Measurements from ENCODE around the gene BCL6. TPM values are rescaled to one million over a fixed set of nuclear protein-coding genes. Genes with fewer than 3 reads are reported as not detected.

BCL6 gene
- total RNA-seq, 2 experiments from 2014 or later: 65.6 to 256 TPM

DNA sequence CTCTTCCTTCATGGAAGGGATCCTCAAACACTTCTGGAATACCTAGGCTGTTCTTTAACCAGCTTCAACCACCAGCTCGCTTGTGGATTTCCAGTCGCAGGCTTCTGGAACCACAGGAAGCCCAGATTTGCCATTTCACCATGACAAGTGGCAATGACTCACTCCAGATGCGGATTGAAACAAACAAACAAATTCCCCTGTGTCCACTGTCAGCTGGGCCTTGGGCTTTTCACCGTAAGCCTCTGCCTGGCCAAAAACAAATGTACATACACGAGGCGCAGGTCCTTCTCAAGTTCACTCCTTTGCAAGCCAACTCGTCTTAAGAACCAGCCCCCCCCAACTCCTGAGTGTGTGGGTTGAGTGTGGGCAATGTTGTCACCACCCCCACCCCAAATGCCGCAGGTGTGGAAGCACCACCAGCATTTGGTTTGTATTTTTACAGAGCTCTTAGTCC, 8.8 kb downstream of the BCL6 start:
- Histone ChIP-seq H3K4me1 (ENCODE audit: insufficient read depth, low read length, poor library complexity, severe bottlenecking) (peaks cover 60% of the 10 kb centered on the region), H3K9me2 (ENCODE audit: insufficient read depth, low read length) (no peaks in the 10 kb centered on the region), H3K9me3 (ENCODE audit: low read length) (no peaks in the 10 kb centered on the region), H3K4me2 (ENCODE audit: low read length) (peak overlapping the region; percentile 93), H4K20me1 (ENCODE audit: insufficient read depth, low read length) (peaks cover 72% of the 10 kb centered on the region), H3K36me3 (ENCODE audit: insufficient read depth, low read length) (peaks cover 100% of the 10 kb centered on the region), H3K79me2 (ENCODE audit: insufficient read depth, low read depth, low read length) (peaks cover 99% of the 10 kb centered on the region), H2AFZ (ENCODE audit: low read length) (no peak overlapping the region), H3K27ac (ENCODE audit: low read depth, low read length, poor library complexity, severe bottlenecking) (no peak overlapping the region), H3K4me3 (ENCODE audit: low read depth, low read length, poor library complexity, severe bottlenecking) (no peak overlapping the region)
- no peak for DNase-seq (ENCODE audit: low spot score)
- BruUV-seq (replicated peaks): no TSS peak
- TF ChIP-seq, protein P1, sequence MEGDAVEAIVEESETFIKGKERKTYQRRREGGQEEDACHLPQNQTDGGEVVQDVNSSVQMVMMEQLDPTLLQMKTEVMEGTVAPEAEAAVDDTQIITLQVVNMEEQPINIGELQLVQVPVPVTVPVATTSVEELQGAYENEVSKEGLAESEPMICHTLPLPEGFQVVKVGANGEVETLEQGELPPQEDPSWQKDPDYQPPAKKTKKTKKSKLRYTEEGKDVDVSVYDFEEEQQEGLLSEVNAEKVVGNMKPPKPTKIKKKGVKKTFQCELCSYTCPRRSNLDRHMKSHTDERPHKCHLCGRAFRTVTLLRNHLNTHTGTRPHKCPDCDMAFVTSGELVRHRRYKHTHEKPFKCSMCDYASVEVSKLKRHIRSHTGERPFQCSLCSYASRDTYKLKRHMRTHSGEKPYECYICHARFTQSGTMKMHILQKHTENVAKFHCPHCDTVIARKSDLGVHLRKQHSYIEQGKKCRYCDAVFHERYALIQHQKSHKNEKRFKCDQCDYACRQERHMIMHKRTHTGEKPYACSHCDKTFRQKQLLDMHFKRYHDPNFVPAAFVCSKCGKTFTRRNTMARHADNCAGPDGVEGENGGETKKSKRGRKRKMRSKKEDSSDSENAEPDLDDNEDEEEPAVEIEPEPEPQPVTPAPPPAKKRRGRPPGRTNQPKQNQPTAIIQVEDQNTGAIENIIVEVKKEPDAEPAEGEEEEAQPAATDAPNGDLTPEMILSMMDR (conservative IDR thresholded peaks at IDR 0.05; ENCODE audit: low read length): no peak
- no peak for TF ChIP-seq EZH2phosphoT487 (IDR thresholded peaks at IDR 0.05; ENCODE audit: borderline replicate concordance, low read depth, low read length)
- CTCF ChIA-PET (ENCODE audit: unreplicated experiment): interaction anchor here (0.6 kb wide), 1 partner anchor 839 kb away, joined by 3 read pairs; no protein-coding TSS in a partner anchor
- POLR2A ChIA-PET: interaction anchor here (0.6 to 1.1 kb wide), 6 partner anchors 186 to 442 kb away, joined by 3 to 8 read pairs (median 4); no protein-coding TSS in a partner anchor
- intact Hi-C loops (cut with micrococcal nuclease; ENCODE audit: unreplicated experiment): loop anchor here (10.0 kb wide), 1 partner anchor 1308 kb away; no protein-coding TSS in a partner anchor

DNA sequence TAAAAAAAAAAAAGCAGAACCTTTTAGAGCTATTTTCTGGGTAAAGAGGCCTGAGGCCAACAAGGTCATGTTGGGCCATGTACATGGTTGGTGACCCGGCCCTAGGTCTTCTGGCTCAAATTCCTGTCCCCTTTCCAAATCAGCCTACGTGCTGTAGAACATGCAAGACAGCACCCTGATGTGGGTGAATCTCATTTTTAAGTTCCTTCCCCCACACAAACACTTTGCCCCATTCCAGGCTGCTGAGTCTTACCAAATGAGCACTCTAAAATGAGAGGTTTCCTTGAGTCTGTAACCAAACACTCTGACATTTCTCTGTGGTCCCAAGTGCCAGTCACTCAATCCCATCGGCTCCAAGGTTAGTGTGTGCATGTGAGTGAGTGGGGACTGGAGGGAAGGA, 9.4 kb downstream of the BCL6 start:
- H3K9me2 ChIP-seq (ENCODE audit: insufficient read depth, low read length): no peaks in the 10 kb centered on the region
- H4K20me1 ChIP-seq (ENCODE audit: insufficient read depth, low read length): peaks cover 76% of the 10 kb centered on the region
- H3K36me3 ChIP-seq (ENCODE audit: insufficient read depth, low read length): peaks cover 100% of the 10 kb centered on the region
- CTCF ChIA-PET (ENCODE audit: unreplicated experiment): no interaction called here
- no TSS peak for BruUV-seq (replicated peaks)
- no peak for TF ChIP-seq EZH2phosphoT487 (IDR thresholded peaks at IDR 0.05; ENCODE audit: borderline replicate concordance, low read depth, low read length)
- TF ChIP-seq, protein P1 (conservative IDR thresholded peaks at IDR 0.05; ENCODE audit: low read length): no peak
- peak overlapping the region; percentile 16 for H3K4me3 ChIP-seq (ENCODE audit: low read depth, low read length, poor library complexity, severe bottlenecking)
- H3K27ac ChIP-seq (ENCODE audit: low read depth, low read length, poor library complexity, severe bottlenecking): no peak overlapping the region
- peaks cover 60% of the 10 kb centered on the region for H3K4me1 ChIP-seq (ENCODE audit: insufficient read depth, low read length, poor library complexity, severe bottlenecking)
- H2AFZ ChIP-seq (ENCODE audit: low read length): no peak overlapping the region
- intact Hi-C loops (cut with micrococcal nuclease; ENCODE audit: unreplicated experiment): loop anchor here (10.0 kb wide), 1 partner anchor 1309 kb away; no protein-coding TSS in a partner anchor
- no peaks in the 10 kb centered on the region for H3K9me3 ChIP-seq (ENCODE audit: low read length)
- DNase-seq (ENCODE audit: low spot score): no peak
- H3K79me2 ChIP-seq (ENCODE audit: insufficient read depth, low read depth, low read length): peaks cover 98% of the 10 kb centered on the region
- H3K4me2 ChIP-seq (ENCODE audit: low read length): peak overlapping the region; percentile 93
- POLR2A ChIA-PET: interaction anchor here (0.5 to 1.2 kb wide), 3 partner anchors 10 to 864 kb away, joined by 3 to 4 read pairs (median 3); partner anchors contain the start of gene BCL6

DNA sequence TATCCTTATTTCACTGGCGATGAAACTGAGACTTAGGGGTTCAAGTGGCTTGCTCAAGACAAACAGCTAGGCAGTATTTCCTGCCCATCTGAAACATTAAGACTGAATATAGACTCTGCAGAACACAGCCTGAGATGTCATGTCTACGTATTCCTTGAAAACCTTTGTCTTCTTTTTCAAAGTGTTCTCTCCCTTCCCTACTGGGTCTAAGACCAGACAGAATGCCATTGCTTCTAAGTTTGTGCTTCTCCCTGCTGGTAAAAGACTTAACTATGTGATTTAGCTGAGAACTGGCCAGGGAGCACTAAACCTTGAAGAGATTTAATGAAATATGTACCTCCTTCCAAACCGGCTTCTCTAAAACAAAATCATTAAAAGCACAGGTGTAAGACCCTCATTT, 9.9 kb downstream of the BCL6 start:
- no TSS peak for BruUV-seq (replicated peaks)
- no peak for TF ChIP-seq EZH2phosphoT487 (IDR thresholded peaks at IDR 0.05; ENCODE audit: borderline replicate concordance, low read depth, low read length)
- TF ChIP-seq, protein P1 (conservative IDR thresholded peaks at IDR 0.05; ENCODE audit: low read length): no peak
- no peaks in the 10 kb centered on the region for H3K9me2 ChIP-seq (ENCODE audit: insufficient read depth, low read length)
- H3K9me3 ChIP-seq (ENCODE audit: low read length): no peaks in the 10 kb centered on the region
- DNase-seq (ENCODE audit: low spot score): no peak
- H3K4me2 ChIP-seq (ENCODE audit: low read length): peak overlapping the region; percentile 93; the same call in 1 of the 2 replicates
- H3K79me2 ChIP-seq (ENCODE audit: insufficient read depth, low read depth, low read length): peaks cover 97% of the 10 kb centered on the region
- CTCF ChIA-PET (ENCODE audit: unreplicated experiment): no interaction called here
- intact Hi-C loops (cut with micrococcal nuclease; ENCODE audit: unreplicated experiment): loop anchor here (10.0 kb wide), 1 partner anchor 1309 kb away; no protein-coding TSS in a partner anchor
- H3K4me3 ChIP-seq (ENCODE audit: low read depth, low read length, poor library complexity, severe bottlenecking): no peak overlapping the region
- no peak overlapping the region for H2AFZ ChIP-seq (ENCODE audit: low read length)
- POLR2A ChIA-PET: interaction anchor here (0.5 to 1.7 kb wide), 5 partner anchors 10 to 864 kb away, joined by 3 to 4 read pairs (median 3); partner anchors contain the start of gene BCL6
- H4K20me1 ChIP-seq (ENCODE audit: insufficient read depth, low read length): peaks cover 80% of the 10 kb centered on the region
- no peak overlapping the region for H3K27ac ChIP-seq (ENCODE audit: low read depth, low read length, poor library complexity, severe bottlenecking)
- peaks cover 100% of the 10 kb centered on the region for H3K36me3 ChIP-seq (ENCODE audit: insufficient read depth, low read length)
- peaks cover 57% of the 10 kb centered on the region for H3K4me1 ChIP-seq (ENCODE audit: insufficient read depth, low read length, poor library complexity, severe bottlenecking)

Data from OCI-LY7 (cell line).